HCT116 (cell line): ENCODE results near the gene STX2. TPM values are rescaled to one million over a fixed set of nuclear protein-coding genes. Genes with fewer than 3 reads are reported as not detected.

ENCODE experiments used
- ATAC-seq: fragments of 200-7000 bp; cut with Tn5 transposase; 2 replicates; pipeline ENCODE4 v1.9.1; 2020; ENCODE audit warnings: mild to moderate bottlenecking, moderate library complexity
- BruUV-seq: library from RNA; stranded (reverse); fragments of 400-500 nt; replicated peaks from 2 replicates; lab custom pipeline; 2021; lab: Mats Ljungman, UMichigan
- CTCF ChIA-PET: fragments of 300-600 bp; sonication (Branson Sonifier 250); formaldehyde crosslinking; loops from one replicate; lab custom pipeline; 2021; ENCODE audit warnings: antibody characterized with exemption; lab: Charles Lee
- POLR2A ChIA-PET: fragments of 300-600, 350-600 bp; sonication (Branson Sonifier 250); formaldehyde crosslinking; loops from one replicate; lab custom pipeline; 2021; ENCODE audit warnings: antibody characterized with exemption; lab: Charles Lee
- RAD21 ChIA-PET, 2 experiments: fragments of 300-600 bp; sonication (Branson Sonifier 250); formaldehyde crosslinking; loops; one replicate each; lab custom pipeline; 2023; ENCODE audit warnings: low total read pairs in 2 of 2; ENCODE audit not compliant: uncharacterized antibody in 2 of 2, unreplicated experiment in 2 of 2, low non-redundant PET in 1 of 2; lab: Charles Lee
- DNase-seq: peaks from one replicate; pipeline ENCODE4 v3.0.0-alpha.2; 2010; ENCODE audit warnings: low read depth, low spot score
- H2AFZ ChIP-seq: fragments of 200-600 bp; shearing (Covaris generic), sonication (generic); 2 replicates; pipeline ENCODE4 v1.6.1; 2017; ENCODE audit warnings: low read depth, mixed run types, mixed read lengths, antibody characterized with exemption, low read length; ENCODE audit not compliant: poor library complexity, severe bottlenecking
- H3K27ac ChIP-seq: 2 replicates; pipeline ENCODE4 v1.5.1; 2012; ENCODE audit warnings: low read depth, low read length
- H3K27me3 ChIP-seq: fragments of 200-600 bp; sonication (generic); 2 replicates; pipeline ENCODE4 v1.6.1; 2016; ENCODE audit warnings: mixed run types, low read length, mixed read lengths; ENCODE audit not compliant: insufficient read depth
- H3K36me3 ChIP-seq, 2 experiments: fragments of 200-500 bp in 1 of 2; fragments of 200-600 bp in 1 of 2; sonication (Bioruptor generic) in 1 of 2; sonication (generic) in 1 of 2; 2 replicates each; pipeline versions ENCODE4 v1.5.1 to v1.6.1; 2014 to 2016; ENCODE audit warnings: low read length in 2 of 2, inconsistent platforms in 1 of 2, mixed read lengths in 1 of 2, mixed run types in 1 of 2; ENCODE audit not compliant: insufficient read depth in 2 of 2, control insufficient read depth in 1 of 2
- H3K4me1 ChIP-seq, 2 experiments: fragments of 200-600 bp in 1 of 2; sonication (generic) in 1 of 2; 2 replicates each; pipeline versions ENCODE4 v1.5.1 to v1.6.1; 2012 to 2017; ENCODE audit warnings: low read length in 2 of 2, inconsistent platforms in 1 of 2, mild to moderate bottlenecking in 1 of 2, mixed read lengths in 1 of 2, mixed run types in 1 of 2, moderate library complexity in 1 of 2; ENCODE audit not compliant: insufficient read depth in 2 of 2, control insufficient read depth in 1 of 2
- H3K4me2 ChIP-seq: fragments of 200-600 bp; sonication (generic); 2 replicates; pipeline ENCODE4 v1.6.1; 2017; ENCODE audit warnings: mixed run types, low read length, mixed read lengths
- H3K4me3 ChIP-seq, 2 experiments: fragments of 200-600 bp in 1 of 2; sonication (generic) in 1 of 2; replicated peaks in 1 of 2; 2 replicates each; pipeline ENCODE4 v1.5.1; 2011 to 2016; ENCODE audit warnings: low read length in 2 of 2, control low read depth in 1 of 2, low read depth in 1 of 2, mild to moderate bottlenecking in 1 of 2, mixed read lengths in 1 of 2, mixed run types in 1 of 2
- H3K79me2 ChIP-seq: fragments of 200-600 bp; sonication (generic); 2 replicates; pipeline ENCODE4 v1.6.1; 2017; ENCODE audit warnings: mild to moderate bottlenecking, mixed run types, low read length, moderate library complexity, mixed read lengths; ENCODE audit not compliant: insufficient read depth
- H3K9ac ChIP-seq: fragments of 200-600 bp; sonication (generic); 2 replicates; pipeline ENCODE4 v1.6.1; 2016; ENCODE audit warnings: low read length, mixed read lengths
- H3K9me2 ChIP-seq: fragments of 200-600 bp; sonication (generic), shearing (Covaris generic); 2 replicates; pipeline ENCODE4 v1.6.1; 2017; ENCODE audit warnings: mixed run types, mild to moderate bottlenecking, moderate library complexity; ENCODE audit not compliant: insufficient read depth
- H3K9me3 ChIP-seq, 2 experiments: fragments of 200-500 bp in 1 of 2; fragments of 200-600 bp in 1 of 2; sonication (Bioruptor generic) in 1 of 2; sonication (generic) in 1 of 2; 2 replicates each; pipeline ENCODE4 v1.6.1; 2014 to 2017; ENCODE audit warnings: low read length in 2 of 2, mixed read lengths in 2 of 2, inconsistent platforms in 1 of 2, low read depth in 1 of 2, mild to moderate bottlenecking in 1 of 2, mixed run types in 1 of 2, moderate library complexity in 1 of 2; ENCODE audit not compliant: control insufficient read depth in 1 of 2, insufficient read depth in 1 of 2
- H4K20me1 ChIP-seq: fragments of 200-600 bp; sonication (generic), shearing (Covaris generic); 2 replicates; pipeline ENCODE4 v1.6.1; 2017; ENCODE audit warnings: mixed run types, mild to moderate bottlenecking, moderate library complexity; ENCODE audit not compliant: insufficient read depth
- ATF3 ChIP-seq: IDR thresholded peaks from 2 replicates; pipeline ENCODE4 v1.6.1; 2012
- CTCF ChIP-seq, 3 experiments: fragments of 200-600 bp in 1 of 3; sonication (generic) in 1 of 3; IDR thresholded peaks in 2 of 3; conservative IDR thresholded peaks in 1 of 3; 2 replicates each; pipeline ENCODE4 v1.5.1; 2012 to 2017; ENCODE audit warnings: low read depth in 2 of 3, low read length in 2 of 3, antibody characterized with exemption in 1 of 3, borderline replicate concordance in 1 of 3, control low read depth in 1 of 3, mild to moderate bottlenecking in 1 of 3, mixed read lengths in 1 of 3, mixed run types in 1 of 3, moderate library complexity in 1 of 3; ENCODE audit not compliant: insufficient read depth in 1 of 3
- EGR1 ChIP-seq: IDR thresholded peaks from 2 replicates; pipeline ENCODE4 v1.6.1; 2012; ENCODE audit warnings: low read depth
- JUND ChIP-seq: IDR thresholded peaks from 2 replicates; pipeline ENCODE4 v1.6.1; 2012
- MAX ChIP-seq: IDR thresholded peaks from 2 replicates; pipeline ENCODE4 v1.6.1; 2012
- RAD21 ChIP-seq: IDR thresholded peaks from 2 replicates; pipeline ENCODE4 v1.6.1; 2012; ENCODE audit warnings: low read depth, mild to moderate bottlenecking
- SIN3A ChIP-seq: IDR thresholded peaks from 2 replicates; pipeline ENCODE4 v1.6.1; 2012; ENCODE audit warnings: low read depth
- SP1 ChIP-seq: IDR thresholded peaks from 2 replicates; pipeline ENCODE4 v1.6.1; 2012; ENCODE audit warnings: low read depth
- SRF ChIP-seq: IDR thresholded peaks from 2 replicates; pipeline ENCODE4 v1.6.1; 2012; ENCODE audit warnings: low read depth
- YY1 ChIP-seq: IDR thresholded peaks from 2 replicates; pipeline ENCODE4 v1.6.1; 2011; ENCODE audit warnings: low read length, low read depth, moderate library complexity, mild to moderate bottlenecking; ENCODE audit not compliant: insufficient replicate concordance; ENCODE audit errors: extremely low read depth
- ZBTB33 ChIP-seq: IDR thresholded peaks from 2 replicates; pipeline ENCODE4 v1.6.1; 2011; ENCODE audit warnings: mild to moderate bottlenecking, low read length, moderate library complexity; ENCODE audit not compliant: insufficient replicate concordance; ENCODE audit errors: extremely low read depth
- ZFX ChIP-seq: fragments of 450-650 bp; IDR thresholded peaks from 2 replicates; pipeline ENCODE4 v1.6.1; 2017
- intact Hi-C: fragments of 100-400 bp; cut with micrococcal nuclease; formaldehyde crosslinking; loops from 2 replicates; pipeline ENCODE4 v1.10.0; 2022
- total RNA-seq: library from RNA; stranded (reverse); gene quantifications from one replicate; pipeline ENCODE4 v1.2.1, GENCODE V29; 2021; ENCODE audit not compliant: unreplicated experiment

Gene STX2
- total RNA-seq, 1 experiment from 2014 or later, result 19.2 TPM

- Histone ChIP-seq H3K36me3 (peaks cover 40 to 49% of the 10 kb centered on the region in 2 experiments), H3K79me2 (peaks cover 50% of the 10 kb centered on the region), H3K27ac (peak overlapping the region; percentile 90), H3K27me3 (no peaks in the 10 kb centered on the region), H2AFZ (no peak overlapping the region), H3K4me1 (peaks cover 20 to 35% of the 10 kb centered on the region in 2 experiments), H3K4me3 (peak overlapping the region; percentile 96 to 97), H4K20me1 (peaks cover 21% of the 10 kb centered on the region; the same call in 1 of the 2 replicates), H3K4me2 (peak overlapping the region; percentile 91), H3K9me2 (no peaks in the 10 kb centered on the region), H3K9ac (peak overlapping the region; percentile 100), H3K9me3 (no peaks in the 10 kb centered on the region)
- intact Hi-C loops, result no loop called here
- DNase-seq (no peak), ATAC-seq (peak; percentile 39)
- no TSS peak for BruUV-seq
- TF ChIP-seq SP1 (no peak), SIN3A (peak; percentile 17; the same call in 1 of the 2 replicates), YY1 (peak; percentile 51), ZBTB33 (no peak), RAD21 (no peak), EGR1 (no peak), MAX (peak; percentile 75), SRF (no peak), JUND (no peak), CTCF (IDR thresholded peaks at IDR 0.05 in 2 of 3, conservative IDR thresholded peaks at IDR 0.05 in 1 of 3; ENCODE audit: borderline replicate concordance in 1 of 3, insufficient read depth in 1 of 3, low read depth in 2 of 3, low read length in 2 of 3) (no peak), ATF3 (no peak), ZFX (peak; percentile 96)
- POLR2A ChIA-PET, result no interaction called here
- RAD21 ChIA-PET, result no interaction called here
- CTCF ChIA-PET, result no interaction called here
These were observed 33.4 kb upstream of the STX2 start for GRCh38 chr12:130872179-130873096.
